ENCODE measurements around the gene TUBB. TPM values are rescaled to one million over a fixed set of nuclear protein-coding genes. Genes with fewer than 3 reads are reported as not detected.

The TUBB gene
- 2,264 TPM for total RNA-seq (ENCODE audit: unreplicated experiment)
- long read RNA-seq, transcript TUBB-205 (4 exons, 2,670 nt) = major isoform, 8,447 of 8,586 reads
- long read RNA-seq, transcript TUBB-206 (4 exons, 2,632 nt) = minor isoform, 12 of 8,586 reads
- long read RNA-seq, partial matches to known transcripts = 105 of 8,586 reads
- long read RNA-seq, other reads (novel, unspliced or antisense) = 22 of 8,586 reads

DNA sequence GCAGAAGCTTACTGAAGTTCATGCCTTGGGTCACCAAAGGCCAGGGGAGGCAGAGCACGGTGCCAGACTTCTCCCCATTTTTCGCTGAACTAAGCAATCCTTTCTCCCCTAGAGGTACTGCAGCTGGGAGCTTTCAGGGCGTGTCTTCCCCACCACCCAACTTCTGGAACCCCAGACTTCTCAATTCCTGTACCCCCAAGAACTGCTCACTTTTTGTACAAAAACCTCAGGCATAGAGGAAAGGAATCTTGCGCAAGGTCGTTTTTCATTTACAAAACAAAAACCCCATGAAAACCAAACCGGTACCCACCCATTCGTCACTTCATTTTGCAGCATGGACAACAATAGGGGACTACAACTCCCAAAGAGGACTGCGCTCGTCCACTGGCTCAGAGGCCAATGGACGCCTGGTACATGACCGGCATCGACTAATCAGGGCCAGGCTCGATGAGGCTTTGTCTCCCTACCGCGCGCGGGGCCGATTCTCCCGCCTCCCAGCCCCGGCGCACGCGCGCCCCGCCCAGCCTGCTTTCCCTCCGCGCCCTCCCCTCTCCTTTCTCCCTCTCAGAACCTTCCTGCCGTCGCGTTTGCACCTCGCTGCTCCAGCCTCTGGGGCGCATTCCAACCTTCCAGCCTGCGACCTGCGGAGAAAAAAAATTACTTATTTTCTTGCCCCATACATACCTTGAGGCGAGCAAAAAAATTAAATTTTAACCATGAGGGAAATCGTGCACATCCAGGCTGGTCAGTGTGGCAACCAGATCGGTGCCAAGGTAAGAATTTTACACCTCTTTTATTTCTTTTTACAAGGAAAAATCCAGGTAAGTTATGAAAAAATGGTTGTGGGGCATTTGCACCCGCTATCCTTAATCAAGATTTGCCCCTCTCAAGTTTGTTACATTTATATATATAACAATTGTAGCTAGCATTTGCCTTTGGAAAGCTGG lies at the start of gene TUBB:
Gene TUBB (plus strand): TSS at position 562 of the 947 bp plus-strand sequence. CDS start 155 bp downstream, at position 717.
- TF ChIP-seq, protein P1, sequence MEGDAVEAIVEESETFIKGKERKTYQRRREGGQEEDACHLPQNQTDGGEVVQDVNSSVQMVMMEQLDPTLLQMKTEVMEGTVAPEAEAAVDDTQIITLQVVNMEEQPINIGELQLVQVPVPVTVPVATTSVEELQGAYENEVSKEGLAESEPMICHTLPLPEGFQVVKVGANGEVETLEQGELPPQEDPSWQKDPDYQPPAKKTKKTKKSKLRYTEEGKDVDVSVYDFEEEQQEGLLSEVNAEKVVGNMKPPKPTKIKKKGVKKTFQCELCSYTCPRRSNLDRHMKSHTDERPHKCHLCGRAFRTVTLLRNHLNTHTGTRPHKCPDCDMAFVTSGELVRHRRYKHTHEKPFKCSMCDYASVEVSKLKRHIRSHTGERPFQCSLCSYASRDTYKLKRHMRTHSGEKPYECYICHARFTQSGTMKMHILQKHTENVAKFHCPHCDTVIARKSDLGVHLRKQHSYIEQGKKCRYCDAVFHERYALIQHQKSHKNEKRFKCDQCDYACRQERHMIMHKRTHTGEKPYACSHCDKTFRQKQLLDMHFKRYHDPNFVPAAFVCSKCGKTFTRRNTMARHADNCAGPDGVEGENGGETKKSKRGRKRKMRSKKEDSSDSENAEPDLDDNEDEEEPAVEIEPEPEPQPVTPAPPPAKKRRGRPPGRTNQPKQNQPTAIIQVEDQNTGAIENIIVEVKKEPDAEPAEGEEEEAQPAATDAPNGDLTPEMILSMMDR (IDR thresholded peaks at IDR 0.05; ENCODE audit: partially characterized antibody, unreplicated experiment) = peak; percentile 29
- Mint-ChIP-seq H3K4me3 (ENCODE audit: unreplicated experiment) (peak within 1 kb of the TSS; percentile 90), H3K36me3 (ENCODE audit: unreplicated experiment) (peaks cover 16% of the 10 kb centered on the region), H3K27me3 (ENCODE audit: unreplicated experiment) (peaks cover 45% of the 10 kb centered on the region), H3K27ac (ENCODE audit: unreplicated experiment) (peak within 1 kb of the TSS; percentile 98), H3K4me1 (ENCODE audit: low read depth, unreplicated experiment) (peaks cover 32% of the 10 kb centered on the region), H3K9me3 (ENCODE audit: unreplicated experiment) (peaks cover 47% of the 10 kb centered on the region)
- peak; percentile 96 for DNase-seq

DNA sequence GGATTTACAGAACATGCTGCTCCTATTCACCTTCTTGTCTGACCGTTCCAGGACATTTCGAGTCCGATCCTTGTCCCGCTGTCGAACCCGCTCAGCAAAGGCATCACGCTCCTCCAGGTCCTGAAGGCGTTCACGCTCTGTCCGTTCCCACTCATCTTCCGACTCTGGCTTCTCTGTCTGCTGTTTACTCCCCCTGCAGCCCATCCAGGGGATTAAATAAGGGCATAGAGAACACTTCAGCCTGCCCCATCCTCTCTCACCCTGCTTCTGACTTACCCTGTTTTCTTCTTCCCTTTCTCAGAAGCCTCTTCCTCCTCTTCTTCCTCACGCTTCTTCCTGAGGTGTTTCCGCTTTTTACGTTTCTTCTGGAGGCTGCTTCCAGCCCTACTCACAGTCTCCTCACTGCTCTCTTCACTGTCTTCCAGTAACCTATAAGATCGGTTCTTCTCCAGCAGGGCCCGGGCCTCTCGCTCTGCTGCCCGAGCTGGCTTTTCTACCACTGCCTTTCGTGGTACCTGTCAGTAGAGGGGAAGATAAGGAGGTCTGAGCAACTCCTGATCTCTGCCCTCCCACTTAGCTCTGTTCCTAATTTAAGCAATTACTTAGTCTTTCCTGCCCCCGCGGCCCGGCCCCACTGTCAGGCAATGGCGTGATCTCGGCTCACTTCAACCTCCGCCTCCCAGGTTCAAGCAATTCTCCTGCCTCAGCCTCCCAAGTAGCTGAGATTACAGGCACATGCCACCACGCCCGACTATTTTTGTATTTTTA lies 49.2 kb upstream of the TUBB start:
- Mint-ChIP-seq H3K4me1 (ENCODE audit: low read depth, unreplicated experiment) (peaks cover 6% of the 10 kb centered on the region), H3K9me3 (ENCODE audit: unreplicated experiment) (peaks cover under 1% of the 10 kb centered on the region), H3K27ac (ENCODE audit: unreplicated experiment) (peak overlapping the region; percentile 54), H3K36me3 (ENCODE audit: unreplicated experiment) (no peaks in the 10 kb centered on the region), H3K27me3 (ENCODE audit: unreplicated experiment) (peaks cover 4% of the 10 kb centered on the region), H3K4me3 (ENCODE audit: unreplicated experiment) (peak overlapping the region; percentile 74)
- no peak for DNase-seq
- TF ChIP-seq, protein P1 (IDR thresholded peaks at IDR 0.05; ENCODE audit: partially characterized antibody, unreplicated experiment) = no peak

- peaks cover 4% of the 10 kb centered on the region for H3K27me3 Mint-ChIP-seq (ENCODE audit: unreplicated experiment)
- H3K36me3 Mint-ChIP-seq (ENCODE audit: unreplicated experiment) = peaks cover 6% of the 10 kb centered on the region
- TF ChIP-seq, protein P1 (IDR thresholded peaks at IDR 0.05; ENCODE audit: partially characterized antibody, unreplicated experiment) = peak; percentile 85
- H3K4me1 Mint-ChIP-seq (ENCODE audit: low read depth, unreplicated experiment) = peaks cover 6% of the 10 kb centered on the region
- peak; percentile 95 for DNase-seq
- peak within 1 kb of the TSS; percentile 48 for H3K27ac Mint-ChIP-seq (ENCODE audit: unreplicated experiment)
- peak within 1 kb of the TSS; percentile 74 for H3K4me3 Mint-ChIP-seq (ENCODE audit: unreplicated experiment)
- H3K9me3 Mint-ChIP-seq (ENCODE audit: unreplicated experiment) = peaks cover 7% of the 10 kb centered on the region
Observed at GRCh38 chr6:30672445-30673253, 47.5 kb upstream of the TUBB start, which contains the start of gene DHX16. TSS of gene DHX16 (minus strand) at chr6:30673006. CDS start at chr6:30672841, 165 bp downstream.

- DNase-seq = no peak
- peaks cover 6% of the 10 kb centered on the region for H3K36me3 Mint-ChIP-seq (ENCODE audit: unreplicated experiment)
- H3K4me3 Mint-ChIP-seq (ENCODE audit: unreplicated experiment) = peak overlapping the region; percentile 56
- peaks cover 21% of the 10 kb centered on the region for H3K4me1 Mint-ChIP-seq (ENCODE audit: low read depth, unreplicated experiment)
- H3K27ac Mint-ChIP-seq (ENCODE audit: unreplicated experiment) = peak overlapping the region; percentile 76
- H3K27me3 Mint-ChIP-seq (ENCODE audit: unreplicated experiment) = peaks cover 8% of the 10 kb centered on the region
- TF ChIP-seq, protein P1 (IDR thresholded peaks at IDR 0.05; ENCODE audit: partially characterized antibody, unreplicated experiment) = no peak
- H3K9me3 Mint-ChIP-seq (ENCODE audit: unreplicated experiment) = peaks cover 7% of the 10 kb centered on the region
Observed at GRCh38 chr6:30676660-30677285, 43.4 kb upstream of the TUBB start.

All from glutamatergic neuron (in vitro differentiated cells).